ENCODE results near the gene RAB12. TPM values are rescaled to one million over a fixed set of nuclear protein-coding genes. Genes with fewer than 3 reads are reported as not detected.
"Not testable (repeated sequence)": the region's sequence is repeated elsewhere in the genome, so short reads cannot be mapped to it uniquely, and the experiment has no call there.

Gene RAB12
- total RNA-seq, result 14.5 and 15.4 TPM in 2 replicates

- intact Hi-C loops (cut with micrococcal nuclease), result loop anchor here (2.0 to 10.0 kb wide), 4 partner anchors 96 to 868 kb away; partner anchors contain the start of genes ANKRD12, MTCL1, RALBP1 and TWSG1
Measured at GRCh38 chr18:8608795-8609658, at the start of gene RAB12. RAB12 (plus strand) TSS chr18:8609437; CDS start chr18:8609440, 3 bp downstream.

- intact Hi-C loops (cut with micrococcal nuclease), result no loop called here
Measured at GRCh38 chr18:8559612-8560186, 49.5 kb upstream of the RAB12 start.

GRCh38 chr18:8561123-8561910, 47.9 kb upstream of the RAB12 start:
- intact Hi-C loops (cut with micrococcal nuclease), result no loop called here

GRCh38 chr18:8562070-8562469, 47.2 kb upstream of the RAB12 start:
- intact Hi-C loops (cut with micrococcal nuclease), result no loop called here

GRCh38 chr18:8562919-8563318, 46.3 kb upstream of the RAB12 start:
- intact Hi-C loops (cut with micrococcal nuclease), result no loop called here

- intact Hi-C loops (cut with micrococcal nuclease), result no loop called here
Measured at GRCh38 chr18:8571399-8571798, 37.8 kb upstream of the RAB12 start.

- intact Hi-C loops (cut with micrococcal nuclease), result not testable (repeated sequence)
Measured at GRCh38 chr18:8573766-8574165, 35.5 kb upstream of the RAB12 start.

- intact Hi-C loops (cut with micrococcal nuclease), result no loop called here
Measured at GRCh38 chr18:8584798-8585197, 24.4 kb upstream of the RAB12 start.

- intact Hi-C loops (cut with micrococcal nuclease), result no loop called here
Measured at GRCh38 chr18:8586941-8587340, 22.3 kb upstream of the RAB12 start.

GRCh38 chr18:8595445-8595844, 13.8 kb upstream of the RAB12 start:
- intact Hi-C loops (cut with micrococcal nuclease), result no loop called here

- intact Hi-C loops (cut with micrococcal nuclease), result loop anchor here (10.0 kb wide), 1 partner anchor 733 kb away; the partner anchor contains the start of gene TWSG1
Measured at GRCh38 chr18:8601277-8602032, 7.8 kb upstream of the RAB12 start.

GRCh38 chr18:8602040-8602439, 7.2 kb upstream of the RAB12 start:
- intact Hi-C loops (cut with micrococcal nuclease), result loop anchor here (10.0 kb wide), 1 partner anchor 733 kb away; the partner anchor contains the start of gene TWSG1

GRCh38 chr18:8602557-8602956, 6.7 kb upstream of the RAB12 start:
- intact Hi-C loops (cut with micrococcal nuclease), result loop anchor here (10.0 kb wide), 1 partner anchor 732 kb away; the partner anchor contains the start of gene TWSG1

- intact Hi-C loops (cut with micrococcal nuclease), result loop anchor here (10.0 kb wide), 1 partner anchor 731 kb away; the partner anchor contains the start of gene TWSG1
Measured at GRCh38 chr18:8603663-8604520, 5.3 kb upstream of the RAB12 start.

GRCh38 chr18:8605974-8606373, 3.3 kb upstream of the RAB12 start:
- intact Hi-C loops (cut with micrococcal nuclease), result loop anchor here (5.0 to 10.0 kb wide), 3 partner anchors 531 to 871 kb away; partner anchors contain the start of genes ANKRD12, RALBP1 and TWSG1

- intact Hi-C loops (cut with micrococcal nuclease), result loop anchor here (2.0 to 10.0 kb wide), 4 partner anchors 97 to 869 kb away; partner anchors contain the start of genes ANKRD12, MTCL1, RALBP1 and TWSG1
Measured at GRCh38 chr18:8607776-8608742, 1.2 kb upstream of the RAB12 start.

- intact Hi-C loops (cut with micrococcal nuclease), result loop anchor here (2.0 to 10.0 kb wide), 4 partner anchors 95 to 867 kb away; partner anchors contain the start of genes ANKRD12, MTCL1, RALBP1 and TWSG1
Measured at GRCh38 chr18:8609659-8610458, 622 bp downstream of the RAB12 start.

All from T-helper 2 cell treated with Interferon-gamma antibody and Interleukin-4, amounts not matched to agents 100 ng/mL and 5 ng/mL, for 36 hours (primary cell).